ENCODE data around the gene NUP50. TPM values are rescaled to one million over a fixed set of nuclear protein-coding genes. Genes with fewer than 3 reads are reported as not detected.
A peak's percentile ranks its signal among the peaks of the same experiment; 100 is the strongest.

The NUP50 gene
- polyA plus RNA-seq, 5 donors = 38.6 to 58.2 (median 45.6) TPM

DNA sequence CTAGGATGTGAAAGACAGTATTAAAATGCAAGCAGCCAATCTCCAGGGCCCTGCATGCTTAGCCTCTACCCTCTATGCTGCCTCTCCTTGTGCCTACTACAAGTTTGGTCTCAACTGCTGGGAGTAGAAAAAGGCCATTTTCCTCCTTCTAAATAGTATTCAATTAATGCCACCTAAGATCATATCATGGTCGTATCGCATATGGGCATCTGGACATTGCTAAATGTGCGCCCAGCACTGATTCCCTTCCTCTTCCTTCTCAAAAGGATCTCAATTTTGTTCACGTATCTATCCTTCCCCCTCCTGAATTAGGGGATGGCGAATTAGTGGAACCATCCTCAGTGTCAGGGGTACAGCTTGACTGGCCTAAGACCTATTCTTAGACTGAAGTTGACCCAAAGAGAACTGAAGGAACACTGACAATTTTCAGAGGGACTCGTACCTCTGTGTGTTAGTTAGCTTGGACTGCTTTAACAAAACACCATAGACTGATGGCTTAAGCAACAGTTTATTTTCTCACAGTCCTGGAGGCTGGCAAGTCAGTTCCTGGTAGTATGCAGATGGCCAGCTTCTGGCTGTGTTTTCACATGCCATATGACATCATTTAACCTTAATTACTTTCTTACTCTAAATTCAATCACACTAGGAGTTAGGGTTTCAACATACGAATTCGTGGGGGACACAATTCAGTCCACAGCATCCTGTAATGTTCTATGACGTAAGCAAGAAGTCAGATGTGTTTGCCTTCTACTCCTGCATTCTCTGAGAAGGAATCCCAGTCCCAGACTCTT lies 8.5 kb upstream of the NUP50 start:
- DNase-seq = no peak

DNA sequence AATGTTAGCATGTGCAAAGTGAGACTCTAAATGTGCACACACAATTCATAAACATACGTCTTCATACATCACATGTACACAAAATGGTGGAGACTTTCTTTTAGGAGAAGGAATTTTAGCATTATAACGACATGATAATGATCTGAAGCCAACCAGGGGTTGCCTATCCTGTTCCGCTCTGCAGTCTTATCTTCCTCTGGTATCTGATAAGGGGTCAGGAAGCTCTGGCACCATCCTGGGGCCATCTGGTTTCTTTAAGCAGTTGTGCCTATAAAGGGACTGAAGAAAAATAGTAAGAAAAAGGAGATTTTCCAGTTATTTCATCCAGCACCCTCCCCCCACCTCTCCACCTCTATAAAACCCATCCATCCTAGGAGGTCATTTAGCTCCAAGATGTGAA lies 5.8 kb upstream of the NUP50 start:
- no peak for DNase-seq

DNA sequence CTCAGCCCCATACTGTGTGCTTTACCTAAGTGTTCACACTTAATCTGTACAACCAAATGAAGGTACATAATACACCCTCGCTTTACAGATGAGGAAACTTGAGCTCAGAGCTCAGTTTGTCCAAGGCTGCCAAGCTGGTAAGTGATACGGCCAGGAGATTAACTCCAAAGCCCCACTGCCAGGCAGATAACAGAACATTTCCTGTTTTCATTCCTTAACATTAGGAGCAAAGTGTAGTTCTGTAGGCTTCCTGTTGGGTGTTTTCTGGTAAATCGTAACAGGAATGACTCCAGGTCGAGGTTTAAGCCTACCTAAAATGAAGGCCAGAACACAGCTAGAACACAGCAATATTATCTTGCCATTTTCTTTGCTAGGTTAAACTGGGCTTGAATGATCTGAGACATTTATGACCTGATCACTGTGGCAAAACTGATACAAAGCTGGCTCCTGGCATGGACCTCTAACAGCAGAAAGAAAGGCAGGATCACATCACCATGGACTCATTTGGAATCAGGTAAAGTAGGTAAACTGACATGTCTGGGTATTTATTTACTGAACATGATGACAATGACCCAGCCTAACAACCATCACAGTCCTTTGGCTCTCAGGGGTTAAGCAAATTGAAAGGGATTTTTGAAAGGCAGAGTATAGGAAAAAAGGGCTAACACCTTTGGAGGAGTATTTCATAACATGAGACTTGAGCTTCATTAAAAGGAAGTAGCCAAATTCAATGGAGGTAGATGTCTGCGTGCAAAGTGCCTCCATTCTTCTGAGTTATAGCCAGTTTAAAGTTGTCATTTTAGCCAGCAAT lies 3.9 kb upstream of the NUP50 start:
- no peak for DNase-seq

DNA sequence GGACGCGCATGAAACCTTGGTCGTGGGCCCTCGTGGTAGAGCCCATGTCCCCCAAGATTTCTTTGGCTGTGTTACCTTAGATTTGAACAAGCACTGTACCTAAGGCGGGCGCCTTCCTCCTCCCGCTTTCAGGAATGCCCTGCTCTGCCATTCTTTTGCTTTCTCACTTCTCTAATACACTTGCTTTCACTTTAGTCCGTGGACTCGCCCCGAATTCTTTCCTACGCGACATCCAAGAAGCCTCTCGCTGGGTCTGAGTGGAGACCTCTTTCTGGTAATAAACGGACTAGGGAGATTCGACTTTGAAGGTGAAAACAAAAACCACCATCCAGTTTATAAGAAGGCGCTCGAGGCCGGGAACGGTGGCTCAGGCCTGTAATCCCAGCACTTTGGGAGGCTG lies 1.2 kb upstream of the NUP50 start:
- no peak for DNase-seq

DNA sequence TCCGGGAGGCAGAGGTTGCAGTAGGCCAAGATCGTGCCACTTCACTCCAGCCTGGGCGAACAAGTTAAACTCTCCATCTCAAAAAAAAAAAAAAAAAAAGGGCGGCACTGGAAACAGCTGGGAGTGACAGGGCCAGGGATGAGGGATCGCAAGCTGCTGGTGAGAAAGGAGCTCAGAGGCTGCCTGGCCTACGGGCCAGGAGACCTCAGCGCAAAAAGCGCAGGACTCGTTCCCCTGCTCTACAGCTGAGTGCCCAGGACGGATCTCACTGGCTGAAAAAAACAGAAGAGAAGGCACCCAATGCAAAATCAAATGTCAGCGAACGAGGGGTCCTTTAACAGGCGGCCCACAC lies 650 bp upstream of the NUP50 start:
- DNase-seq = peak in 1 of 2 donors; percentile 26

DNA sequence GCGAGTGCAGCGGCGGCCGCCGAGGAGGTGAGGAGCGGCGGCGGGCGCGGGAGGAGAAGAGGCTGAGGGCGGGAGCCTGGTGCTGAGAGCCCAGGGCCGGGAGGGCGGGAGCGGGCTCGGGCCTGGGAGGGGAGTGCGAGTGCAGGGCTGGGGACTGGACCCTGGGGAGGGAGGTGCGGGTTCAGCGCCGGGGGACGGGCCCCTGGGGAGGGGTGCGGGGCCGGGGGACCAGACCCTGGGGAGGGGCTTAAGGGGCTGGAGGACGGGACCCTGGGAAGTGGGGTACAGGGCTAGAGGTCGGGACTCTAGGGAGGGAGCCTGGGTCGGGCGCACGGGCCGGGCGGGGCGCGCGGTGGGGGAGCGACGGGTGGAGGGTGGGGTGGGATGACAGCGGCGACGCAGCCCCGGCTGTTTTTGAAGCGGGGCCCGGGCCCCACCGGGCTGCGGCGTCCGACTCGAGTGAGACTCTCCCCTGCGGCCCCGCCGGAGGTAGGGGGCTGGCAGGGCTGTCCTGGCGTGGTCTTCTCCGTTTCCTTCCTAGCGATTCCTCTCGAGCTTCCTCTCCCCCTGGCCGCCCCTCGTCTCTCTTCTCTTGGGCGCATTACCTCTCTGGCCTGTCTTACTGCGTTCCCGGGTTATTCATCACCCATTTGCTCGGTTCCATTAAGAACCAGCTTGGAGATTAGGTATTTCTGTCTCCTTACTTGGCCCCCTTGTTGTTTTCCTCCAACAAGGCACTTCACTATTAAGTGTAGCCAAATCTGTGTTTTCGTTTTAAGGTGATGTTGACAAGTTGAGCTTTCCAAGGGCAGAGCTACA lies 754 bp downstream of the NUP50 start:
- peak in 1 of 2 donors; percentile 17 for DNase-seq

DNA sequence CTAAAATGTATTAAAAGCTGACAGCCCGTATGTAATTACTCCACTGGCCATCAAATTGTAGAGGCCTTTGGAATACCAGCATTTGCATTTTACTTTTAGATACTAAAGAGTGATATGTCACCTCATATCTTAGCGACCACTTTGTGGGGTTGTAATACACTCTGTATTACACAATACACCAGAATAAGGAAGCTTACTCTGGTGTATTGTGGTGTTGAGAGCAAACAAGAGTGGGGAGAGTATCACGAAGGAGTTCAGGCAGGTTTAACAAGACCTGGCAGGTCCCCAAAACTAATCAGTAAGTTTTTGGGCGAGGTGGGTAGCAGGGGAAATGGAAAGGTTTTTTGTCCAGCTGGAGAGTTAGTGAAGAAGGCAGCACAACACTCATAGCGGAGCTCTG lies 3.2 kb downstream of the NUP50 start:
- DNase-seq = no peak

DNA sequence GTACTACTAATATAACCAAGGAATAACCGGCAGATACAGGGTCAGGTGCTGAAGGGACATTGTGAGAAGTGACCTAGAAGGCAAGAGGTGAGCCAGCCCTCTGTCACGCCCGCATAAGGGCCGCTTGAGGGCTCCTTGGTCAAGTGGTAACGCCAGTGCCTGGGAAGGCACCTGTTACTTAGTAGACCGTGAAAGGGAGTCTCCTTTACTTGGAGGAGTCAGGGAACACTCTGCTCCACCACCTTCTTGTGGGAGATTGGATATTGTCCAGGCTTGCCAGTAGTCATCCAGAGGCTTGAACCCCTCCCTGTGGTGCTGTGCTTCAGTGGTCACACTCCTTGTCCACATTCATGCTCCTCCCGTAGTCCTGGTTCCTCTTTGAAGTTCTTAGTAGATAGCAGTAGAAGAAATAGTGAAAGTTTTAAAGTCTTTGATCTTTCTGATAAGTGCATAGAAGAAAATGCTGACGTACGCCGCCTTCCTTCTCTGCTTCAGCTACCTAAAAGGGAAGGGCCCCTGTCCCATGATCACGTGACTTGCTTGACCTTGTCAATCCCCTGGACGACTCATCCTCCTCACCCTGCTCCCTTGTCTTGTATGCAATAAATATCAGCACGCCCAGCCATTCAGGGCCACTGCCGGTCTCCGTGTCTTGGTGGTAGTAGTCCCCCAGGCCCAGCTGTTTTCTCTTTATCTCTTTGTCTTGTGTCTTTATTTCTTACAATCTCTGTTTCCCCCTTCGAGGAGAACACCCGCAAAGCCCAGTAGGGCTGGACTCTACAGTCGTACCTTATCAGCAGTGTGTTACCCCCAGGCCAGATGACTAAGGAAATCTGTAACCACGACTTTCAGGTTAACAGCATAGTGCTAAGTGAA lies 6.1 kb downstream of the NUP50 start:
- no peak for DNase-seq

DNA sequence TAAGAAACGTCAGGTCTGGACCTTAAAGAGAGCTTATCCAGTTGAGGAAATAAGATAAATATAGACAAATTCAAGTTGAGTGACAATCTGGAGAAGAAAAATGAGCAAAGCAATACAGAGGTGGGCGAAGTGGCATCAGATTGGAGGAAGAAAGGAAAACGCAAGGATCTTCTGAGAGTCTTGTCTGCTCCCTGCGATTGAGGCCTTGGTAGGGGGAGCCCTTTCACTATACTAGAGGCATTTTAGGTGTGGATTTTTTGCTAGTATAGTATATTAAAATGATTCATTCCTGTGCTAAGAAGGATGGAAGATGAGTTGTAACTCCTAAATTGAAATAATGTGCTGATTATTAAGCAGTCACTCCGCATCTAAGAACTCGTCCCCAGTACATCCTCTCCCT lies 8.1 kb downstream of the NUP50 start:
- DNase-seq = no peak

DNA sequence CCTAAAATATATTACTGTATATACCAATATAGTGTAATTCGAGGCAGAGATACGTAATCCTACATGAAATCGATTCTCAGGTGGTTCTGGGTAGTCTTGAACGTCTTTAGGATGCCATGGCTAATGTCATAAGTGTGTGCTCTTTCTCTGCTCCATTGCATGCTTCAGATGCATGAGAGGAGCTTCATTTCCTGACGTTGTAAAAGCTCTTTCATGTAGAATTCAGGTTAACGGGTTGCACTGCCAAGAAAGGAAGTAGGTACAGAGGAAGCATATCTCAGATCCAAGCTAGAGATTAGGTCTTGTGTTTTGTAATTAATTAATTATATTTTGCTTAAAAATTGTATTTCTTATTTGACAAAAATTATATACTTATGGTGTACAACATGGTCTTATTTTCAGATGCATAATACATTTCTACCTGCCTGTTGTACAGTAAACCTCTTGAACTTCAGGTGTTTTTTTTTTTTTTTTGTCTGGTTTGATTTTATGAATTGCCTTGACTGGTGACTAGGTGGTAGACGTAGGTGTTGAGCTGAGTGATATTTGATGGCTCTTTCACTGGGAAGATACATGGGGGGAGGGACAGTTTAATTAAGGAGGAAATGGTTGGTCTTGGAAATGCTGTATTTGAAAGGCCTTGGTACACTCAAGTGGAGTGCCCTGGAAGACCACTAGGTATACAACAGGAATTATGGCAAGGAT lies 9.3 kb downstream of the NUP50 start:
- no peak for DNase-seq

DNA sequence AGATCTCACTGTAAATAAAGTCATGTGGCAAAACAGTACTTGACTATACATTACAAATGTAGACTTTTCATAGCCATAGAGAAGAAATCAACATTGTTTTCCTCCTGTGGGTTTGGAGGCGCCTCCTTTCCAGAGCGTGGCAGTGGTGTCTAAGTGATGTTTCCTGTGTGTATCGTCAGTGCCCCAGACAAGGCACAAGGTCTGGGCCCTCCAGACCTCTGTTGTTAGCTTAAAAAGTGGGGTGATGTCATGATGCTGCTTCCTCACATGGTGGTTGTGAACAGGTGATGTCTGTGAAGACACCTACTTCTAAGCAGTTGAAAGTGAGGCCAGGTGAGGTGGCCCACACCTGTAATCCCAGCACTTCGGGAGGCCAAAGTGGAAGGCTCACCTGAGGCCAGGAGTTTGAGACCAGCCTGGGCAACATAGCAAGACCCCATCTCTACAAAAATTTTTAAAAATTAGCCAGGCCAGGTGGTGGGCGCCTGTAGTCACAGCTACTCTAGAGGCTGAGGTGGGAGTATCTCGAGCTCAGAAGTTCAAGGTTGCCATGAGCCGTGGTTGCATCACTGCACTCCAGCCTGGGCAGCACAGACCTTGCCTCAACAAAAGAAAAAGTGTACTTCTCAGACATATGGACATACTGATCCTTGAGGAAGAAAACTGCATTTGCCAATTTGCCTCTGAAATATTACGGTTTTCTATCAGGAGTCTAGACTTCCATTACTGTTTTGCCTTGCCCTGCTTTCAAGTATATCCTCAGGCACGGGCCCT lies 15.7 kb downstream of the NUP50 start:
- no peak for DNase-seq

DNA sequence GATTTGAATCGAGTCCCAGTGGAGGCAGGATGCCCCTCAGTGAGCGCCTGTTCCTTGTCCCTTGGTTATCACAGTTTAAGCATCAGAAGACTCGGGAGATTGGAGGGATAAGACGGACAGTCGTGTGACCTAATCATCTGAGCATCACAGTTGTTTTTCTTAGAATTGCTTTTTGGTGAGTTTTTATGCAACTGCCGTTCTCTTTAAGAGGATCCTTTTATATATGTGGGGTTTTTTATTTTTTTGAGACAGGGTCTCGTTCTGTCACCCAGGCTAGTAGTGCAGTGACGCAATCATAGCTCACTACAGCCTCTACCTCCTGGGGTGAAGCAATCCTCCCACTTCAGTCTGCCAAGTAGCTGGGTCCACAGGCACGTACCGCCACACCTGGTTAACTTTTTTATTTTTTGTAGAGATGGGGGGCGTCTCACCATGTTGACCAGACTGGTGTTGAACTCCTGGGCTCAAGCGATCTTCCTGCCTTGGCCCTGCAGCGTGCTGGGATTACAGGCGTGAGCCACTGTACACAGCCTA lies 16.5 kb downstream of the NUP50 start:
- DNase-seq = no peak

DNA sequence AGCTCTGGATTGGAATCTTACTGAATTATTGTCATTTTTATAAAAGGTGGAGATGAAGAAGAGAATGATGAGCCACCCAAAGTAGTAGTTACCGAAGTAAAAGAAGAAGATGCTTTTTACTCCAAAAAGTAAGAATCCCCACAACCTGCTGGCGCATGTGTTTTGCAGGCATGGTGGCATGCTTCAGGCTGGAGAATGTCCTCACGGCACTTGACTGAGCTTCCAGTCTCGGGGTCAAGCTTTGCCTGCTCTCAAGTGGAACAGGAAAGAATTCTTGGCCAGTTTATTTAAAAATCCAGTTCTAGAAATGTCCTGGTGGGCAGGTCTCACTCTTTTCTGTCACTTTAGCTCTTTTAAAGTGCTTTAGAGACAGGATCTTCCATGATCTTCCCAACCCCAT lies 17.5 kb downstream of the NUP50 start:
- no peak for DNase-seq

DNA sequence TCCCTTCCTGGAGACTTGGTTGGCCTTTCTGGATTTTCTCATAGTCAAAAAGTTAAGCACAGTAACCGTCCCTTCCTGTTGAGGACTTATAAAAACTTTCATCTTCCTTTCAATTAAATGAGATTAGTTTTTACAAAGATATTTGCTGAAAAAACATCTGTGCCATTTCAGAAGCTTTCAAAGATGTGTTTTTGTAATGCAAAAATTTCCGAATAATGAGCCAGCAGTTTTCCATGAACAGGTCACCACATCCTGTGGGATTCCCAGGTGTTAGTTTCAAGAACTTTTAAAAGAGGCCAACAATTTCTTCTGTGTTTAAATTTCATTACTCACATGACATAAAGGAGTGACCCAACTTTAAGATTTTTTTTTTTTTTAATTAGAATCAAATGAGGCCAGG lies 18.0 kb downstream of the NUP50 start:
- DNase-seq = no peak

DNA sequence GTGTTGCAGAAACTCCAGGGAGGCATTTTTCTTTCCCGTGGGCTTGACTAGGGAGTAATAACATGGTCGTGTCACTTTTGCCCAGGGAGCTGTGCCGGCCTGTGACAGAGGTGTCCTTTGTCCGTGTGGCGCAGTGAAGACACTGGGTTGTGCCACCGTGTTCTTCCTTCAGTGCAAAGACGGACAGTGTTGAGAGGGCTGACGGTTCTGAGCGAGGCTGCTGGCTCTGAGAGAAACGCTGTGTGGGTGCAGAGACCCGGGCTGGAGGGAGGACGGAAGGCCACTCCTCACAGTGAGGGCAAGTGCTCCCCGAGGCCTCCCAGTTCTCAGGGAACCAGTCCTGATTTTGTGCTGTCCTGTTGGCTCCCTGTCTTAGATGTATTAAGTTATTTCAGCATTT lies 20.2 kb downstream of the NUP50 start:
- DNase-seq = no peak

DNA sequence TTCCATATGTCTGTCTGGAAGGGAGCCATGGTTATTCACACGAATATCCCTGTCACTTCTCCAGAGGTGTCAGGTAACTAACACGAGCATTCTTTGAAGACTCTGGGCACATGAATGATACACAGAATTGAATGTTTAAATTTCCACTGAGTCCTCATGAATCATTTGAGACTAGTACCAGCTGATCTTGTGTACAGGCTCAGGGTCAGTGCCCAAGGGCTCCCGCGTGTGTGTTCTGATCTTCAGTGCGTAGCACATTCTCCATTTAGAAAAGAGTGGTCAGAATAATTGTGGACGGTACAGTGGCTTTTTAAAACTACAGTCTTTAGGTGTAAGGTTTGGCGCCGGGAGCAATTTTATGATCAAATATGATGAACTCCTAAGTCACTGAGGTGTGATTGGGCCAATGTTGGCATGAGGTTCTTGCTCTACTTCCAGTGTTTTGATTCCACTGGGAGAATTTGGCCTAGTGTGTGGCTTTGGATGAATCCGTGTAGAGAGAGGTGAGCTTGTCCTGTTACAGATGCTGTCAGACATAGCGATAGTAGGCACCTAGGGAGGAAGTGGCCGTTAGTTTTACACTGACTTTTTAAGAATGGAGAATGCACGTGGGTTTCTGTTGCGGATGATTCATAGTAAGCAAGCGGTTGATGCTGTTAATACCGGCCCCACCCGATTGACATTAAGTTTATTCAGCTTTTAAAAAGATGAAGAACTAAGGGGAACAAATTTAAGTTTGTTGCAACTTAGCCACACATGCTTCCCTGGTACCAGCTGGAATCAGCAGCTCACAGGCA lies 22.2 kb downstream of the NUP50 start:
- no peak for DNase-seq

DNA sequence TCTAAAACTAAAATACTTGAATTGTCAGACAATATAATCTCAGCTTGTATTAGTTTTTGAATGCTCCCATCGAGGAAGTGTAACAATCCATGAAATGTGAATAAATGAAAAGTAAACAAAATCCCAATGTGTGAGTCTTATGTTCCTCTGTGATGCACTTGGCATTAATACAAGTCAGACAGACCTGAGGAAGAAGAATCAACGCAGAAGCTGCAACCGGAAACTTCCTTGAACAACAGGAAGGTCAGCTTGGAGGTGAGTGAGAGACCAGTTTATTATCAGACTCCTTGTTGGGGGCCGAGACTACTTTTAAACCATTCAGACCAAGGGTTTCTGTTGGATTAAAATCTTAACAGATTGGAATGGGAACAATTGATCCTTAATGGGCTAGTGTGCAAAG lies 24.2 kb downstream of the NUP50 start:
- DNase-seq = no peak

DNA sequence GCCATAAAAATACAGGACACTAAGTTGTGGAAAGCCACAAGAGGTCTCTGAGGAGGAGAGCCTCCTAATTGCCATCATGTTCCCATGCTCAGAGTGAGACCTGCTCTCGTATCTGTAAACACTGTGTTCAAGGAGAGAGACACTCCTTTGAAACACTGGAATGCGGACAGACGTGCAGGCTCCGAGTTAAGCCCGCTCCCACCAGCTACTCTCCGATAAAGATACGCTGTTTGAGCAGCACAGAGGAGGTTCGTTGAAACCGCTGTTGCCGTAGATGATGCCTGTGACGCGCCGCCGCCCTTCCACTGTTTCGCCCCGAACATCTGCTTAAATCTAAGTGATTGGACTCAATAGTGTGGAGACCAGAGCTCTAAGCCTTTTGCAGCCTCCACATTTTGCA lies 25.1 kb downstream of the NUP50 start:
- no peak for DNase-seq

Measured in right lung (tissue), 5 donors.